Urinary bladder (tissue), 4 donors: Measurements from ENCODE around the gene PHC3. TPM values are rescaled to one million over a fixed set of nuclear protein-coding genes. Genes with fewer than 3 reads are reported as not detected.

Source experiments
- DNase-seq: peaks from one replicate; pipeline ENCODE4 v3.0.0-alpha.2; 2015; ENCODE audit errors: extremely low spot score
- H3K27ac ChIP-seq: one replicate; pipeline ENCODE4 v1.5.1; 2013; ENCODE audit warnings: low read depth, mild to moderate bottlenecking, moderate library complexity
- H3K36me3 ChIP-seq: one replicate; pipeline ENCODE4 v1.6.1; 2013; ENCODE audit warnings: mild to moderate bottlenecking, moderate library complexity; ENCODE audit not compliant: insufficient read depth
- H3K4me1 ChIP-seq: one replicate; pipeline ENCODE4 v1.6.1; 2013; ENCODE audit warnings: mild to moderate bottlenecking, moderate library complexity; ENCODE audit not compliant: insufficient read depth
- H3K4me3 ChIP-seq: one replicate; pipeline ENCODE4 v1.5.1; 2013; ENCODE audit warnings: low read depth, low read length
- WGBS: extraction: QIAGEN DNeasy Blood & Tissue Kit; methylation state at CpG from one replicate; pipeline ENCODE4 v1.1.7; 2013; 5-methylcytosine and 5-hydroxymethylcytosine counted together
- polyA plus RNA-seq: library from polyadenylated mRNA; stranded (reverse); fragments of 200-250 nt; gene quantifications from one replicate; pipeline ENCODE4 v1.2.3, GENCODE V29; 2013
- total RNA-seq: library from RNA; depleted of rRNA; stranded (reverse); fragments of >200 nt; gene quantifications from one replicate; pipeline ENCODE4 v1.2.3, GENCODE V29; 2014
- donor health status: healthy with polysubstance abuse.
- donor health status: healthy.

PHC3 gene
- total and polyA plus RNA-seq, 2 donors, result 13.7 to 98.6 TPM

DNA sequence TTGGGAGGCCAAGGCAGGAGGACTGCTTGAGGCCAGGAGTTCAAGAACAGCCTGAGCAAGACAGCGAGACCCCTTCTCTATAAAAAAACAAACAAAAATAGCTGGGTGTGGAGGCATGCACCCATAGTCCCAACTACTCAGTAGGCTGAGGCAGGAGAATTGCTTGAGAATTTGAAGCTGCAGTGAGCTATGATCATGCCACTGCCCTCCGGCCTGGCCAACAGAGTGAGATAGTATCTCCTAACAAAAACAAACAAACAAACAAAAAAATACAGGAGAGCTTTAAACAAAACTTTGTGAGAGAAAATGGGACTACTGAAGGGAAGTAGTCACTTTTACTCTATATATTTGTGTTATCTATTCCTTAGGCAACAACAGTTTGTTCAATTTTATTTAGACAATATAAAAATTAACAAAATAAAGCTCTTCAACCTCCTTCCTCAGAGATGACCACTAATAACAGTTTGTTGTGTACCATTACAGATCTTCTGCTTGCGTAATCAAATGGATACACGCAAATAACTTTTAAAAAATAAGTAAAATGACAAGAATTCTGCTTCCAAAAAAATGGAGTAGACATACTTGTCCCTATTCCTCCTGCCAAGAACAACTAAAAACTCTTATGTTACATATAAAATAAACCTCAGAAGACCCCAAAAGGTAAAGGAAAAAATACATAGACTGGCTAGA is 17.4 kb downstream of the PHC3 start:
- Histone ChIP-seq H3K27ac (no peak overlapping the region), H3K4me1 (no peaks in the 10 kb centered on the region), H3K4me3 (no peak overlapping the region), H3K36me3 (peaks cover 8% of the 10 kb centered on the region)
- WGBS, result 87% methylated on average over 4 of the region's 4 CpGs
- no peak for DNase-seq

DNA sequence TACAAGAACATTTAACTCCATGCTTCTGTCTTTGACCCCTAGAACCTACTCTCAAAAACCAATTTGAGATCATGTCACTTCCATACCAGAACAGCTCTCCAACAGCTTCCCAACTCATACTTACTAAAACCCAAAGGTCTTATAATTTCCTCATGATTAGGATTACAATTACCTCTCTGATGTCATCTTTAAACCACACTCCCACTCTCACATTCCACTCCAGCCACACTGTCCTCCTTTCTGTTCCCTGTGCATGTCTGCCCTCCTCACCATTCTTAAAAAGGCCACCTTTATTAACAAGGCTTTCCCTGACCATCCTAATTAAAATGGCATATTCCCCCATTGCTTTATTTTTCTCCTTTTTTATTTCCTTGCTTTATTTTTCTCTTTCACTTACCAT is 18.9 kb downstream of the PHC3 start:
- DNase-seq, result no peak
- H3K27ac ChIP-seq, result no peak overlapping the region
- H3K4me1 ChIP-seq, result no peaks in the 10 kb centered on the region
- peaks cover 5% of the 10 kb centered on the region for H3K36me3 ChIP-seq
- no peak overlapping the region for H3K4me3 ChIP-seq

- Histone ChIP-seq H3K27ac (no peak overlapping the region), H3K4me1 (no peaks in the 10 kb centered on the region), H3K36me3 (peaks cover 5% of the 10 kb centered on the region), H3K4me3 (no peak overlapping the region)
- no peak for DNase-seq
Observed at GRCh38 chr3:170162052-170162451, 19.5 kb downstream of the PHC3 start.

DNA sequence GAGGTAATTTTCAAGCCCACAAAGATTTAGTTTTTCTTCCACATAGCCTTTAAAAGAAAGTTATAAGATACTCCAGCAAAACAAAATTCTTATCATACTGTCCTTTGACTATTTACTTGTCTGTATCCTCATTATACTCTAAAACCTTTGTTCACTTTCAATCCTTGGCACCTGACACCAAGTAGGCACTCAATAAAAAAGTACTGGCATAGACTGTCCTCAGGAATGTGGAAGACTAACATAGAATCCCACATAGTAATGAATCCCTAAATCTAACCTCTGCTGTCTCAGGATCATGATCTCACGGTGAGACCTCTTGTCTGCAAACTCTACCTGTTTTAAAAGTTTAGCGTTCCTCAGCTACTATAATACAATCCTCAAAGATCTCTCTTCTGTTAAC is 21.6 kb downstream of the PHC3 start:
- 90% methylated on average over 2 of the region's 2 CpGs for WGBS
- H3K27ac ChIP-seq, result no peak overlapping the region
- no peaks in the 10 kb centered on the region for H3K4me1 ChIP-seq
- peaks cover 5% of the 10 kb centered on the region for H3K36me3 ChIP-seq
- no peak for DNase-seq
- H3K4me3 ChIP-seq, result no peak overlapping the region

- 81% methylated on average over 1 of the region's 1 CpG for WGBS
- no peaks in the 10 kb centered on the region for H3K4me1 ChIP-seq
- no peak overlapping the region for H3K4me3 ChIP-seq
- DNase-seq, result no peak
- peaks cover 5% of the 10 kb centered on the region for H3K36me3 ChIP-seq
- no peak overlapping the region for H3K27ac ChIP-seq
Observed at GRCh38 chr3:170159459-170159858, 22.1 kb downstream of the PHC3 start.

- DNase-seq, result no peak
- no peak overlapping the region for H3K27ac ChIP-seq
- H3K4me1 ChIP-seq, result no peaks in the 10 kb centered on the region
- no peak overlapping the region for H3K4me3 ChIP-seq
- 97% methylated on average over 5 of the region's 5 CpGs for WGBS
- H3K36me3 ChIP-seq, result no peaks in the 10 kb centered on the region
Observed at GRCh38 chr3:170155604-170156003, 25.9 kb downstream of the PHC3 start.

DNA sequence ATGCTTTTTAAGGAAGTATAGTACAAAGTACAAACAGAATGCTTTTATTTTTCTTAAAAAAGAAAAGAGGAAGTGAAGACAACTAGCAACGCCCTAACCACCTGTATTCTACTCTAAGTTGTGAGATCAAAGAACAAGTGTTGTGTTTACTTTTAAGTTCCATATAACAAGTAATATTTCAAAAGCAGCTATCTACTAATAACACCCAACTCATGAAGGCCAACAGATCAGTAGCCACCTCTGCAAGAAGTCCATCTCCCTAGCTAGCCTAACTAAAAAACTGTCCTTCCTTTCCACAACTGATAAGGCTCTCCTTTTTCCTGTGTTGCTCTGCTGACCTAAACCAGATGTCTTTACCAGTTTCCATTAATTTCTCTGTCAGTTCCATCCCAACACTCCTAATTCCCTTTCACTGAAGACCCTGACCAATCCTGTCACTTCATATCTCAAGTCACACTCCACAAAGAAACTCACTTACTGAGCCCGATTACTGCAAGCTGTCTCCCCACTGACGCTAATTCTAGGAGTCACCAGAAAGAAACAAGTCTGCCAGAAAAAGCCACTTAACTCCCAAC is 26.9 kb downstream of the PHC3 start:
- DNase-seq, result no peak
- H3K4me3 ChIP-seq, result no peak overlapping the region
- 43% methylated on average over 3 of the region's 3 CpGs for WGBS
- H3K36me3 ChIP-seq, result no peaks in the 10 kb centered on the region
- no peaks in the 10 kb centered on the region for H3K4me1 ChIP-seq
- no peak overlapping the region for H3K27ac ChIP-seq

DNA sequence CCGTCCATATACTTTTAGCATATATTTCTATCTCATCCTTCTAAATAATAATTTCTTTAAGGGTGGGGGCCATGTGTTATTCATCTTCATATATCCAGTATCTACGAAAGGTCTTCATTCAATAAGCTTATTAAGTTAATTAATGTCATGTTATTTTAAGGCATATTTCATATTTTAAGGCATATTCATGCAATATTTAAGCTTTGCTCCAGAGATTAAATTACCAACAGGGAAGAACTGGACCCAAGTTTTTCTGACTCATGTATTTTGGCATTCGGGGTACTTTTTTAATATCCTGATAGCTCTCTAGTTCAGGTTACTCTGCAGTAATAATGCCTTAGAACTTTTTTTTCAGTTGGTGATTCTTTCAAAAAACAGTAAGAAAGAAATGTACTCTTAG is 27.4 kb downstream of the PHC3 start:
- Histone ChIP-seq H3K27ac (no peak overlapping the region), H3K4me1 (no peaks in the 10 kb centered on the region), H3K36me3 (no peaks in the 10 kb centered on the region), H3K4me3 (no peak overlapping the region)
- DNase-seq, result no peak
- WGBS, result 84% methylated on average over 3 of the region's 3 CpGs

GRCh38 chr3:170151536-170151935 is 30.0 kb downstream of the PHC3 start:
- Histone ChIP-seq H3K4me3 (no peak overlapping the region), H3K36me3 (no peaks in the 10 kb centered on the region), H3K27ac (no peak overlapping the region), H3K4me1 (no peaks in the 10 kb centered on the region)
- 78% methylated on average over 2 of the region's 2 CpGs for WGBS
- no peak for DNase-seq

GRCh38 chr3:170149016-170149415 is 32.5 kb downstream of the PHC3 start:
- Histone ChIP-seq H3K27ac (no peak overlapping the region), H3K4me3 (no peak overlapping the region), H3K4me1 (no peaks in the 10 kb centered on the region), H3K36me3 (peaks cover 3% of the 10 kb centered on the region)
- DNase-seq, result no peak
- WGBS, result 95% methylated on average over 5 of the region's 5 CpGs

DNA sequence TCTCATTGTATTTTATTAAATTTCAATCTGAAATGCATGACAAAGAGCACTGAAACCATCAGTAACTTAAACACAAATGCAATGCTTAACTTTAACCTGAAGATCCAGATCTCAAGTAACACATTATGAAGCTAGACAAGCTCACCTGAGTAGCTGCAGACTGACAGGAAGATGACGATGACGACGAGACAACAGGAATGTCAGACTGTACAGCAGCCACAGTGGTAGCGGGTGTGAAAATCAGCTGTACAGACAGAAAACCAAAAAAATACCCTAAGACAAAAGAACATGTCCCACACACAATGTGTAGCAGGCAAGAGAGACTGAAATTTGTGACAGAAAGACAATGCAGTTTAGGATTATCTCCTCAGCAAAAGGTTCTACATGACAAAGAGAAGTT is 36.3 kb downstream of the PHC3 start:
- no peak overlapping the region for H3K27ac ChIP-seq
- H3K4me1 ChIP-seq, result no peaks in the 10 kb centered on the region
- H3K36me3 ChIP-seq, result peaks cover 3% of the 10 kb centered on the region
- DNase-seq, result no peak
- whole genome bisulfite sequencing, result 94% methylated on average over 4 of the region's 4 CpGs
- H3K4me3 ChIP-seq, result no peak overlapping the region

DNA sequence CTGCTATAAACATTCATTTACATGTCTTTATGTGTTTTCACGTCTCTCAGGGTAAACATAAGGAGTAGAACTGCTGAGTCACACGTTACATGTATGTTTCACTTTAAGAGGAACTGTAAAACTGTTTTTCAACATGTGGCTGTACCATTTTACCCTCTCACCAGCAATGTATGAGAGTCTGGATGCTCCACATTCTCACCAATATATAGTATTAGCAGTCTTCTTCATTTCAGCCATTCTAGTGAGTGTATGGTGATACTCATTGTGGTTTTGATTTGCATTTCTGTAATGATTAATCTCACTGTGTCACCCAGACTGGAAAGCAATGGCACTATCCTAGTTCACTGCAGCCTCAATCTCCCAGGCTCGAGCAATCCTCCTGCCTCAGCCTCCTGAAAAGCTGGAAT is 37.1 kb downstream of the PHC3 start:
- Histone ChIP-seq H3K4me1 (no peaks in the 10 kb centered on the region), H3K27ac (no peak overlapping the region), H3K36me3 (peaks cover 3% of the 10 kb centered on the region), H3K4me3 (no peak overlapping the region)
- no peak for DNase-seq
- 87% methylated on average over 3 of the region's 3 CpGs for WGBS

DNA sequence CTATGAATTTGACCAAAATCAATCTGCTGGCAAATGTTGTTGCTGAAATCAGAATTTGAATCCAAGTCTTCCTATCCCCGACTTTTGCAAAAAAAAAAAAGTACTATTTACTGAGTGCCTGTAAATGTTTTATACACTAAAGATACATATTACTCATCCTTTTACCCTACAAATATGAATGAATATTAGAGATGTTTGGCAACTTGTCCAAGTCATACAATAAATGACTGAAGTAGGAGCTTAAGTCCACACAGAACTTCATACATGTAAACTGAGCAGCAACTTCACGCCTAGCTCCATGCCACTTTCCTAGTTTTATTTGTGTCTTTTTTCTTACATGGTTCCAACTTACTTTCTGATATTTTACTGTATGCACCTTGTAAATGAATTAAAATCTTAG is 39.2 kb downstream of the PHC3 start:
- 94% methylated on average over 2 of the region's 2 CpGs for WGBS
- Histone ChIP-seq H3K4me1 (no peaks in the 10 kb centered on the region), H3K27ac (no peak overlapping the region), H3K36me3 (peaks cover 3% of the 10 kb centered on the region), H3K4me3 (no peak overlapping the region)
- DNase-seq, result no peak

DNA sequence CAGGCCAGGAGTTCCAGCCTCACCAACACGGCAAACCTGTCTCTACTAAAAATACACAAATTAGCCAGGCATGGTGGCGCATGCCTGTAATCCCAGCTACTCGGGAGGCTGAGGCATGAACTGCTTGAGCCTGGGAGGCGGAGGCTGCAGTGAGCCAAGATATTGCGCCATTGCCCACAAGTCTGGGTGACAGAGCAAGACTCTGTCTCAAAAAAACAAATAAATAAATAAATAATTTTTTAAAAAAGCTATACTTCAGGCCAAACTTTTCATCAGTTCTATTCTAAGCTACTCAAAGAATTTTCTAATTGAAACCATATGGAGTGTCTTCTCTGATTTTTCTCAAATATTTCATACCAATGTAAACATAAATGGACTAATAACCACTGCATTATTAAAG is 43.5 kb downstream of the PHC3 start:
- H3K4me3 ChIP-seq, result no peak overlapping the region
- no peaks in the 10 kb centered on the region for H3K36me3 ChIP-seq
- H3K27ac ChIP-seq, result no peak overlapping the region
- no peak for DNase-seq
- H3K4me1 ChIP-seq, result no peaks in the 10 kb centered on the region
- WGBS, result 96% methylated on average over 5 of the region's 5 CpGs

DNA sequence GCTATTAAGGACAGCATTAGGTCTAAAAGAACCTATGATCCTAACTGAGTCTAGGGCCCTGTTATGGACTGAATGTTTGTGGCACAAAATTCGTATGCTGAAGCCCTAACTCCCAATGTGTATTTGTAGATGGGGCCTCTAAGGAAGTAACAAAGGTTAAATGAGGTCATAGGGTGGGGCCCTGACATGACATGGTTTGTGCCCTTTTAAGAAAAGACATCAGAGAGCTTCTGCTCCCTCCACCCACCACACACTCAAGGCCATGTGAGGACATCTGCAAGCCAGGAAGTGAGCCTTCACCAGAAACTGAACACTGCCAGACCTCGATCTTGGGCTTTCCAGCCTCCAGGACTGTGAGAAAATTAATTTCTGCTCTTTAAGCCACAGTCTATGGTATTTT is 49.2 kb downstream of the PHC3 start:
- DNase-seq, result no peak
- Histone ChIP-seq H3K4me1 (no peaks in the 10 kb centered on the region), H3K36me3 (peaks cover 5% of the 10 kb centered on the region), H3K27ac (no peak overlapping the region), H3K4me3 (no peak overlapping the region)
- 94% methylated on average over 2 of the region's 2 CpGs for WGBS
